ENCODE data around the gene FBXL4.
A peak's percentile ranks its signal among the peaks of the same experiment; 100 is the strongest.

Gene FBXL4

DNA sequence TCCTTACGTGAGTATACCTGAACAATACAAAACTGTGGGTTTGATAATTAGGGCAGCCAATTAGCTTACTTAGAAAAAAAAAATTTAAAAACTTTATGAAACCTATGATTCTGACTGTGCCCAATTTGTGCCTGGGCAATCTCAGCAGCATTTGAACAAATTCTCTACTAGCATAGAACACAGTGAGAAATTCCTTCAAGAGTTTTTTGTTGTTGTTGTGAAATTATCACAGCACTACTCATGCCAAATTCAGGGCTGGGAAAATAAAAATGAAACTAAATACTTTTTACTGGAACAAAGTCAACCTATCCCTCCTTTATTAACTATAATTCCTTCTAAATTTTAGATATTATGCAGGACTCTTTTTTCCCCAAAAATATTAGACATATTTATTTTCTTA lies 70.5 kb downstream of the FBXL4 start:
- no peak for DNase-seq

DNA sequence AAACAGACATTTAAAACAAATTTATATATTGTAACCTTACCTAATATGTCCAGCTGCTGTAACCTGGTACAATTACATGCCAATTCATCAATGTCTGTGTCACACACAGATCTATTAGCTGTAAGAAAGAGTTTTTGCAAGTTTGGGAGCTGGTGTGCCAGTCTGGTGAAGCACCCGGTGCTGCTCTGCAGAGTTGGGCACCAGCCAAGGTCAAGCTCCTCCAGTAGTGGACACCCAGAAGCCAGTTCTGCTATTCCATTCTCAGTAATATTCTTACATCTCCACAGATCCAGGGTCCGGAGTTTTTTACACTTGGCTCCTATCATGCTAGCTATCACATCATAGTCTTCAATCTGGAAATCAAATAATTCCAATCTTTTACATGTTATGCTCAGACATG lies 72.4 kb downstream of the FBXL4 start:
- no peak for DNase-seq

- DNase-seq: no peak
Observed at GRCh38 chr6:98871821-98872220, 75.9 kb downstream of the FBXL4 start.

DNA sequence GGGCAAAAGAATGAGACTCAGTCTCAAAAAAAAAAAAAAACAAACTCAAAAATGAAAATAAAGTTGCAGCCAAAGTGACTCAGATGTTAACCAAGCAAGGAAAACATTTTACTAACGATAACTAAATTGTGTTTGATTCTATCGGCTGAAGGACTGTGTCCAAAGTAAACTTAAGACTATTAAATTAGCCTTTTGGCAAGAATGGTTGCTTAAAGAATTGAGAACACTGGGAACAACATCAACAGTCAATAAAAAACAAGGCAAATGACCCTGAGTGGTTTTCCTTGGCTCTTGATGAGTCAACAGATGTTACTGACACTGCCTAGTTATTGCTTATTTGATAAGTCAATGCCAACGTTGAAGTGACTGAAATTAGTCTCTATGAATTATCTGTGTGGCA lies 76.7 kb downstream of the FBXL4 start:
- no peak for DNase-seq

DNA sequence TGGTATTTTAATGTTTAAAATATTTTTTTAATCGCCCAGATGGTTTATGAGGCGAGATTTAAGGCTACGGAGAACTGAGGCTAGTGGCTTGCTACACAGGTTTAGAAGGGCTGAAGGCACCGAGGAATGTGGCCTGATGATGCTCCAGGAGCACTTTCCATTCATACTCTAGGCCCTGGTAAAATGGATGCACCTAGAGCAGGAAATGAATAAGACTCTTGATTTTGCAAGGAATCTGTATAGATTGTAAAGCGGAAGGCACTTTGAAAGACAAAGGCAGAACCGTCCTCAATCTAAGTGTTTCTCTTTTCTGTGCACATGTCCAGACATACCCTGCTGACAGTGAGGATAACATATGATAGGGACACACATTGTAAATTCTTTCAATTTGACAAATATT lies 83.2 kb downstream of the FBXL4 start:
- no peak for DNase-seq

DNA sequence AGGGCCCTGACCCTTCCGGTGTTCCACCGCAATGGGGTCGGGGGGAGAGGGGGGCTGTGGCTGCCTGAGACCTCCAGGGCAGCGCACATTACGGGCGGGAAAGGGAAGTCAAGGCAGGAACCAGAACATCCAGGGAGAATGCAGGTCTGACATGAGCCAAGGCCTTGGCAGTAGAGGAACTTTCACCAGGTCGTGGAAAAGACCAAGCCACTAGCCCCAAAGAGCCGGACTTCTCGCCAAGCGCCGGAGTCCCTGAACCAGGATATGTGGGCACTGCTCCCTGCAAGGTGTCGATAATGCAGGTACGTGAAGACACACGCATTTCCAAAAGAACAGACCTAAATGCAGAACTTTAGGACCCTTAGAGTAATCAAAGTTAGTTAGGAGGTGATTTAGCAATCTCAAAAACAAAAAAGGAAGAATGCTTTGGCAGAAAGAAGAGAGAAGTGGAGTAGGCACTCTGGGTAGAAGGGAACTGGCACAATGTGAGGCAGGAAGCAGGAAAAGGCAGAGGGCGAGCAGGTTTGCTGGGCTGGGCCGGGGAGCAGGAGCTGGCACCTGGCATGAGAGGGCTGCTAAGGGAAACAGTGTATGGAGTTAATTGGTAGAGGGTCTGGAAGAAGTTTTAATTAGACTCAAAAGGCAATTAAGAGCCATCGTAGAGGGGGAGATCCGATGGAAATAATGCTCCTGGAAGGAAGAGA lies 99.1 kb downstream of the FBXL4 start:
- no peak for DNase-seq

DNA sequence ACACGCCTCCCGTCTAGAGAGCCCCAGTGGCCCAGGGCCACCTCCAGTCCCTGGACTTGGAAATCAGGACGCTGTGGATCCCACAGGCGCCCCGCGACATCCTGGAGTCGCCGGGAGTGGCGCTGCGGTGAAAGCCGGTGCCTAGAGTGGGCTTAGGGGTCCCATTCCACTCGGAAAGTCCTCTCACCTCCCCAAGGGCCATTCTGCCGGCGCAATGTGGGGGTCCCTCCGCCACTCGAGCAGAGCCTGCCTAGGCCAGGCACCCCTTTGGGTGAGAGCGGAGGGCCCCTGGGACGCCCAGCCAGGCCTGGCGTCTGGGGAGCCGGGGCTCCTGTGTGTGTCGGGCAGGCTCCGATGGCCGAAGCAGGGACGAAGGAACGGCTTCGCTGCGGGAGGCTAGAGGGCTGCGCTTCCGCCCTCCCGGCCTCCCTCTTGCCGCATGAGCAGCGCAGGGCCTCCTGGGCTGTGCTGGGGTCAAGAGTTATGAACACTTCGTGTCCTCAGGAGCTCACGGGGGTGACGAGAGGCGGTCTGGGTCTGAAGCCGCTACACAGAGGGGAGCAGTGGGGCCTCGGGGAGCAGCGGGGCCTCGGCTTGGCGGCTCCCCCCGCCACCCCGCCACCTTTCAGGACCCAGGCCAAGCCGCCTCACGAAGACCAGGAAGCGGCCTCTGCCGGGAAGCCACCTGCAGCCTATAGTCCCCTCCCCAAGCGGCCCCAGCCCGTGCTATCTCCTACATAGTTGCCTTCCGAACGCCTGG lies 99.8 kb downstream of the FBXL4 start:
- DNase-seq: no peak

- DNase-seq: no peak
Observed at GRCh38 chr6:98847416-98847778, 100.3 kb downstream of the FBXL4 start.

DNA sequence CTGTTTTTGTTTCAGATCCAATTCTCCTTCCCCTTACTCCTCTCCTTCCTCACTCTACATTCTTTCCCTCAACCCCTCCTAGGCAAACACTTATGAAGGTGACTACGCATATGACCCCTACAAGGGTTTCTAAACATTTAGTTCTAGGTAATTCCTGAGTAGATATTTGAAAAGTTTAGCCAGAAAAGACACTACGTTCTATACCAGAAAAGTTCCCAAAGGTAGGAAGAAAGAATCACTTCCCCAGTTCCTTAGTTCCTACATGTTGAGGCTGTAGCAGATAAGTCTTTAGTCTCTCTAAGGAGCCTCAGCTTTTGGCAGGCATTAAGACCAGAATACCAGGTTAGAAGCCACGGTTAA lies 101.7 kb downstream of the FBXL4 start:
- no peak for DNase-seq

DNA sequence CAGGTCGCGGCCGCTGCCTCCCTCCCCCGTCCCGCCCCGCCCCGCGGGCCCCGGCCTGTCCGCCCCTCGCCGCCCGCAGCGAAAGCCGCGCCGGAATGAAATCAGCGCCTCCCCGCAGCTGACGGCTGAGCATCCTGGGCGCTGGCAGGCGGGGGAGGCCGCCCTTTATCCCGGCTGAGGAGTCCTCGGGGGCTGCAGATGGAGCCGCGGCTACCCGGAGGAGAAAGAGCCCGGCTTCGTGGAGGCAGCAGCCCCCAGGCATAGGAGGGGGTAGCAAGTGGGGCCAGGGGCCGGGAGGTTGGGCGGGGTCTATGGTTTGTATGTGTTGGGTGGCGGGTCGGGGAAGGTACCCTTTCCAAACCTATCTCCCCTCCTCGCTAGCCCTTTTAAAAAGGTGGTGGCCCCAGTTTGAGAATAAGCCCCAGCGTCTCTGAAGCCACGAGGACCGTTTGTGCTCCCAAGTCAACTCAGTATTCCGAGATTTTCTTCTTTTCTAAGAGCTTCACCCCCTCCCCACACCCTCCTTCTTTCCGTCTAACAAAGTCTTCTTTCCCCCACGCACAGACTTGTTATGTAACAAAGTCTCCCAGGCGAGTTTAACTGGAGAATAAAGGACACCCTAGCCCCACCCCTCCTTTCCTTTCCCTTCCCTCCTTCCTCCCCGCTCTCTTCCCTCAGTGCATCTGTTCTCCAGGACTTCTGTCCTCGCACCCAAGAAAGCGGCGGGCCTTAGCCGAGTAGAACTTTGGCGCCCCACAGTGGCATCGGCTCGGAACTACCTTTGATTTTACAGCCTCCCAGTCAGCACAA lies 102.3 kb downstream of the FBXL4 start:
- DNase-seq: peak; percentile 87

DNA sequence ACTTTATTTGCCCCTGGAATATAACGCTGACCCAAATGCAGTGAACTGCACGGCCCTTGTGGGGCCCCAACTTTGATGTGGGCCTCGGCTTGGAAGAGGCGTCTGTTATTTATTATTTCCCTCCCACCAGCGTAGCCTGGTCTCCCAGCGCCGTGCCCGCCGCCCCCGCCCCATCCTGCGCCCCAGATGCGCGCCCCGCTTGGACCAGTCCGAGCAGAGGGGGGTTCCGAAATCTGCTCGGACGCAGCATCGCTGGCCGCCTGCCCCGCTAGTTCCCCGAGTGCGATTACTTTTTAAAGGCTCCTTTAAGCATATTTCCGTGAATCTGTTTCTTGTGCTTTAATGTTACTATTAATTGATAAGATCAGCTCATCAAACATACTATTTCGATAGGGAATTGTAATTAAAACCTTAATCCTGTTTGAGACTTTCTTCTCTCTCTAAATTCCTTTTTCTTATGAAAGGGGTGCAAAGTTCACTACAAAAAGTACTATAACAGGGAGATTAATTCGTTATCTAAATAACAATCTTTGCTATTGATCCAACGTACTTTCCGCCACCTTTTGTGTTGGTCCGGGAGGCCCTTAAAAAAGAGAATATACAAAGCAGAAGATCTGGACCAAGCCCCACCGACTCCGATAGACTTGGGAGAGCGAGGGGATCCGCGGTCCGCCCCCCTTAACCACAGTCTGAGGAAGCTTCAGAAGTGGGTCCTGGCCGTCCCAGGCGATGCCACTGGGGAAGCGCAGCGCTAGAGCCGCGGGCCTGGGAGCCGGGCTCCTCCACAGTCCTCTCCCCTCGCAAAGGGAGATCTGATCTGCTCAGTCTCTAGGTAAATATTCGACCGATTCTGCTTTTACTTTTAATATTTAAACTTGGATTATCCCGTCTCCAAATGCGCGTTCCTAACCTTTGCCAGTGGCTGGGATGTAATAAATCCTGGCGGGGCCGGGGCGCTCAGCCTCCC lies 103.2 kb downstream of the FBXL4 start:
- DNase-seq: no peak

DNA sequence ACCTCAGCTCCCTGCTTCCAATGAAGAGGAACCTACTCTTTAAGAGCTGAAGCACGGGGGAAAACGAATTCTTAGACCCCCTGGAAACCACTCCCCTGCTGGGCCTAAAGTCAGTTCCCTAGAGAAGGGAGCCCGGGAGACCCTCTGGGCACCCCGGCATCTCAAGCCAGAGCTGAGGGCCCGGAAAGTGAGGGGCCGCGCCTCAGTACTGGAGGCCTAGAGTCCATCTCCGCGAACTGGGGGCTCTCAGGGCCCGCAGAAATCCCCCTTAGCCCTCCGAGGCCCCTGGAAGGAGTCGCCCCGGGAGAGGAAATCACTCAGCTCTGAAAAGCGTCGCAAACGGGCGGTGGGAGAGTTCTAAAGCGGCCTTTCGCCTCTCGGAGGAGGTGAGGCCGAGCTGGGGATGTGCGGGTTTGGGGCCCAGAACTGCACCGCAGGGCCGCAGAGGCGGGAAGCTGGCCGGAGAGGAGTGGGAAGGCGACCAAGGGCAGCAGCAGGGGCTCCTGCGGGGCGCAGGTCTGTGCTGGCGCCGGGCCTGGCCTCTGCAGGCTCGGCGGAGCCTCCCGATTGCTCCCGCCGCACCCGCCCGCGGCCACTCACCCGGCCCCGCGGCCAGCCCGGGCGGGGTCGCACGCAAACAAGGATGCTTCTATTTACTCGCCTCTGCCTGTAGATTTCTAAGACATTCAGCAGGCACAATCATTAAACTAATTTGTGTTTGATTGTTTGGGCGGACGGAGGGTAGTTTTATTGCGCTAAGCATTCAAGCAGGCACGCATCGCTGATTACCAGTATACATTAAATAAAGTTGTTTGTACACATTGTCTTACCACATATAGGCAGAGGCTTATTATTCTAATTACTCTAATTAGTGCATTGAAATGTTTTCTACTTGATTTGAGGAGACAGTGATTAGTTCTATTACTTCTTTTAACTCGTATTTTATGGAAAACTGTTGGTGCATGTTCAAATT lies 104.2 kb downstream of the FBXL4 start:
- no peak for DNase-seq

DNA sequence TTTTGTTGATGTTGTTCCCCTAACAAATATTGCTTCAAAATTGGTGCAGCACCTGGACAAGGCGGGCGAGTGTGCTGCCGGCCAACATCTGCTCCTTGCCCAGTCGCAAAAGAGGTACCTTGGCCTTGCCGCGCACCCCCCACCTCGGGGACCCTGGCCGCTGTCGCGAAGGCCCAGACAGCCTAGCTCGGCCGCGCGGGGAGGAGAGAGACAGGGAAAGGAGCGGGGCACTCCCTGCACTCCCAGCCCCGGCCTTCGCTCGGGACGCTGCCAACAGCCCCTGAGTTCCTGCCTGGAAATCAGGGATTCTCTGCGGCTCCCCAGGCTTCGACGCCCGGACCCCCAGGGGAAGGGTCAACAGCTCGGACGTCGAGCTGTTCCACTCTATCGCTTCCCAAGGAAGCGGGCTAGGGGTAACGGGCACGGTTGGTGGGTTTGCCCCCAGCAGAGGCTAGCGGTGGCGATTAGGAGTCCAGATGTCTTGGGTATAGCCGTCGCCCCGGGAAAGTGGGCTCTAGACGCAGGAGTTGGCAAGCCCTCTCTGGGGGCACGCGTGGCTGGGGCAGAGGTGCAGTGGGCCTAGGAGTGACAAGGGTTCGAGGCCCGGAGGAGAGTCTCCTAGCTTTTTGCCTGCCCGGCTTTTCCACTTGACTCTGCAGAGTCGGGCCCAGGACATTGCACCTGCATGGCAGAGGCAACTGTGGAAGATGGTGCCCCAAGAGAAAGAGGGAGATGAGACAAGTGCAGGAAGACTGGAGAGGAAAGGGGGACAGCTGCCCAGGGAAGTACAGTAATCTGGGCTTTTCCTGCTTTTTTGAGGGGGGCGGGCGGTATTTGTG lies 105.2 kb downstream of the FBXL4 start:
- no peak for DNase-seq

DNA sequence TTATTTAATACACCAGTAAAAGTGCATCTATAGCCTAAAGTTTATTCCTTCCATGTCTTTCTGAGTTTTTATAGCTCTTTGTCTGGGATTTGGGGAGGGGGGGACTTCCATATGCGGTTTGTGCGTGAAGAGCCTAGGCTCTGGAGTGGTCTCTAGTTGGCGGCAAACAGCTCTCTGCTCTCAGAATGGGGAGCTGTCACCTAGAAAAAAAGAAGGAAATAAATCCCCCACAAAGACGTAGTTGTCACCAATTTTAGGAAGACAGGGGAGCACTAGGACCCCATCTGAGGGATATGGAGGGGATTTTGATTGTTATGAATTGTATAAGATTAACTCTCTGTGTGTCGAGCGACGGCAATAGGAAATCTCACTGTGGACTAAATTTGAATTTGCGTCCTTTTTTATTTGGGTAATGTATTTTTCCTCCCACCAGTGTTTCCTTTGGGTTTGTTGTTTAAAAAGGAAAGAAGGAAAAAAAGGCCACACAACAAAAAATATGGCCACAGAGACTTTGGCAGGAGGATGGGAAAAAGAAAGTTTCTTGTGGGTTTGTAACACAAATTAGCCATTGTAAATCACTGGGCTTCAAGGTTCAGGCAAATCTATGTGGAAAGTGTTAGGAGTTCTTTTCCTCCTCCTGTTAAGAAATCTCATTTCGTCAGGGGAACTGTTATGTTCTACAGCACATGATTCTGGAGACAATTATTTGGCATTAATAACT lies 106.0 kb downstream of the FBXL4 start:
- no peak for DNase-seq

GRCh38 chr6:98840996-98841513 lies 106.7 kb downstream of the FBXL4 start:
- DNase-seq: no peak

DNA sequence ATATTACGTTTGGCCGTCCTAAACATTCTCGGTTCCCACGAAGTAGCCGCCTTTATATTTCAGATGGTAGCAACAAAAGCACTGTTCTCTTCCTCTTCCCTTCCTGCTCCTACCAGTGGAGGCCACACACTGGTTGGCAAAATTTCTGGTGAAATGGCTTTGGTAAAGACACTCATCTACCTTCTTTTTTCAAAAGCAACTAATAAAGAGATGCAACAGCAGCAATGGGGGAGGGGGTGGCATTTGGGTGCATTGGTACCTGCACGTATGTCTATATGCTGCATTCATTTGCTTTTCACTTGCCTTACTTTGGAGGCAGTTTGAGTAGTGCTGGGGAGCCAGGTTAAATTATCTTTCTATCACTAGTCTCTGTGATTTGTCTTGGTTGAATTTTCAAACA lies 107.4 kb downstream of the FBXL4 start:
- DNase-seq: no peak

- DNase-seq: no peak
Observed at GRCh38 chr6:98839781-98840361, 107.9 kb downstream of the FBXL4 start.

DNA sequence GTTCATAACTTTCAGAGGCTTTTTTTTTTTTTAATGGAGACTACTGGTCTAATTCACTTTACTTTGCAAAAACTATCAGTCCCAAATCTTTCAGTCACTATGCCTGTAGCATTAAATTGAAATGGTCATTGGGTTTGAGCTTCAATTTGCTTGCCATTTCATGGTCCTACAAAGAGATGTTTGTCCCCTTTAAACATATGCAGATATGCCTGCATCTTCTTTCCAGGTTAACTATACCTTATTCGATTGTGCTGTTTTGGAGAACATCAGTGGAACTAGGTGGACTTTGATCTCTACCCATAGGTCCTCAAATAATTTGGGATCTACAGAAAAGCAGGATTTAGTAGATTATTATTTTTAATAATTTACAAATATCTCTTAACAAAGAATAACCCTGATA lies 108.8 kb downstream of the FBXL4 start:
- DNase-seq: no peak

GRCh38 chr6:98838032-98838431 lies 109.7 kb downstream of the FBXL4 start:
- DNase-seq: no peak
